ENCODE measurements around the gene BEND6. TPM values are rescaled to one million over a fixed set of nuclear protein-coding genes. Genes with fewer than 3 reads are reported as not detected.

The BEND6 gene
- total RNA-seq, 3 donors from 2014 or later = 0.33 to 1.0 (median 0.80) TPM

- no peak for DNase-seq (ENCODE audit: low spot score in 2 of 2)
- no peaks in the 10 kb centered on the region for H3K4me1 ChIP-seq
- no peak for TF ChIP-seq POLR2A (IDR thresholded peaks at IDR 0.05)
- no peak for TF ChIP-seq CTCF (IDR thresholded peaks at IDR 0.05)
- no peak for TF ChIP-seq POLR2AphosphoS5 (IDR thresholded peaks at IDR 0.05)
- no peaks in the 10 kb centered on the region for H3K36me3 ChIP-seq
- H3K4me3 ChIP-seq = no peak overlapping the region
- H3K9me3 ChIP-seq = no peaks in the 10 kb centered on the region
- no peak overlapping the region for H3K27ac ChIP-seq
- H3K27me3 ChIP-seq = no peaks in the 10 kb centered on the region
- intact Hi-C loops (cut with DNase I; ENCODE audit: low total_unique reads) = no loop called here
Observed at GRCh38 chr6:57063847-57064246, 108.9 kb downstream of the BEND6 start.

DNA sequence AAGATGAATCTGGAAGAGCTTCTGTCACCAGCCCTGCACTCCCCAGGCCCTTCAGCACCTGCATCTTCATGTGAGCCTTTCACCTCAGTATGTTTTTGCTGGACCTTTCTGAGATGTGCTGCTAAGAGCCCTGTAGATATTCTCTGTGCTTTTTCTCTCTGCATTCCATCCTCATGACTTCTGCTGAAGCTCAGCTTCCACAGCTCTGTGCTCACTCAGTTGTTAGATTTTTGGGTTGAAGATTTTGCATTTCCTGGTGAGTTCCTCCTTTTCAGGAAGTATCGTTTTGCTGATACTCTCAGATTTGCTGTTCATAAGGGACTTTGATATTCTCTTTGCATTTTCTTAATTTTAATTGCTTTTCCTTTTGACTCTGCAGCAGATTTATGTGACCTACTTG, 109.9 kb downstream of the BEND6 start:
- Histone ChIP-seq H3K4me3 (no peak overlapping the region), H3K36me3 (no peaks in the 10 kb centered on the region), H3K4me1 (no peaks in the 10 kb centered on the region), H3K27me3 (no peaks in the 10 kb centered on the region), H3K27ac (no peak overlapping the region), H3K9me3 (no peaks in the 10 kb centered on the region)
- DNase-seq (ENCODE audit: low spot score in 2 of 2) = no peak
- intact Hi-C loops (cut with DNase I; ENCODE audit: low total_unique reads) = no loop called here
- TF ChIP-seq CTCF (IDR thresholded peaks at IDR 0.05) = no peak
- TF ChIP-seq POLR2A (IDR thresholded peaks at IDR 0.05) = no peak
- no peak for TF ChIP-seq POLR2AphosphoS5 (IDR thresholded peaks at IDR 0.05)

DNA sequence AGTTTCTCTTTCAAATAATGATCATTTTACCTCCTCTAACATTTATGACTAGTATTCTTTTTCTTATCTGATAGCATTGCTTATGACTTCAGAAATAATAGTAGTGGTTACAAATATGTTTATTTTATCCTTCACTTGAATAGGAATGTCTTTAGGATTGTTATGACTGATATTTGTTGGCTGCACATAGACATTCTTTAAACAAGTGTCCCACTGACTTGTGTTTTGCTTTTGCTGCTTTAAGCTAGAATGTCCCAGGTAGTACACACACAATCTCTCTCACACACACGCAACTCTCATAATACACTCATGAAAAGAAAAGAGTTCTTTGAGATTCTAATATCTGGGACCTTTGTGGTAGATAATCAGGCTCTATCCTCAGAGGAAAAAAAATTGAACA, 113.2 kb downstream of the BEND6 start:
- no peak for DNase-seq (ENCODE audit: low spot score in 2 of 2)
- no peak for TF ChIP-seq POLR2A (IDR thresholded peaks at IDR 0.05)
- no peak for TF ChIP-seq POLR2AphosphoS5 (IDR thresholded peaks at IDR 0.05)
- no peak for TF ChIP-seq CTCF (IDR thresholded peaks at IDR 0.05)
- Histone ChIP-seq H3K4me1 (no peaks in the 10 kb centered on the region), H3K36me3 (no peaks in the 10 kb centered on the region), H3K4me3 (no peak overlapping the region), H3K27ac (no peak overlapping the region), H3K27me3 (no peaks in the 10 kb centered on the region), H3K9me3 (no peaks in the 10 kb centered on the region)
- intact Hi-C loops (cut with DNase I; ENCODE audit: low total_unique reads) = no loop called here

DNA sequence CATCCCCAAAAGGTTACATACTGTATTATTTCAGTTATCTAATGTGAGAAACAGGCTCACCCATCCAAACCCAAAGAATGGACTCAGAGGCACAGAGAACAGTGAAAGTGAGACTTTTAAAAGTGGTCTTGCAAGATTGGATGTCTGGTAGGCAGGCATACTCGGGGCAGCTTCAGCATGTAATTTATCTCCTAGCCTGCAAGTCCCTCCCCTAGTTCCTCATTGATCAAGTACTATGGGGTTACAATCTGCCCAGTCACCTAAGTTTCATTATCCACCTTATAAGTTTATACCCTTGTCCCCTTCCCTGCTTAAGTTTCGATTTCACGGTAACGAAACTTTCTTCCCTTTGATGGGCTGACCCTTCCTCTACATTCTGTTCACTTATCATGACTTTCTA, 114.3 kb downstream of the BEND6 start:
- H3K9me3 ChIP-seq = no peaks in the 10 kb centered on the region
- no peaks in the 10 kb centered on the region for H3K36me3 ChIP-seq
- DNase-seq (ENCODE audit: low spot score in 2 of 2) = no peak
- intact Hi-C loops (cut with DNase I; ENCODE audit: low total_unique reads) = no loop called here
- no peak overlapping the region for H3K4me3 ChIP-seq
- no peaks in the 10 kb centered on the region for H3K4me1 ChIP-seq
- no peak overlapping the region for H3K27ac ChIP-seq
- no peak for TF ChIP-seq POLR2A (IDR thresholded peaks at IDR 0.05)
- H3K27me3 ChIP-seq = no peaks in the 10 kb centered on the region

DNA sequence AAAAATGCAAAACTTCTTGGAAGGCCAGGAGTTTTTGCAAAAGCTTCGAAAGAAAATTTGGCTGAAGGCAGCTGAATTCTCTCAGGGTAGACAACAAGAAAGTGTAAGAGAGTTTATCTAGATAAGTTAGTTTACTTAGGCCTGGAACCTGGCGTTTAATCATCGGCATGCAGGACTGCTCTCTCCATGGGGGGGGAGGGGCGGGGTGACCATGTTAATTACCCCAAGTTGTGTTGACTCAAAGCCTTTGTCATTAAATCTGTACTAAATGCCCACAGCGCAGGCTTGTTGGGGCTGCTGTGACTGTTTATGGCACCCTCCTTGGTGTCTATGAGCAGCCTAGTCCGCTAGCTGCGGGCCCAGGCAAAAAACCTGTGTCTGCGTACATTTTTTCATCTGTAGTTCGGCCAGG, 115.0 kb downstream of the BEND6 start:
- no peak for DNase-seq (ENCODE audit: low spot score in 2 of 2)
- no peaks in the 10 kb centered on the region for H3K27me3 ChIP-seq
- no peak for TF ChIP-seq POLR2A (IDR thresholded peaks at IDR 0.05)
- no peak for TF ChIP-seq POLR2AphosphoS5 (IDR thresholded peaks at IDR 0.05)
- TF ChIP-seq CTCF (IDR thresholded peaks at IDR 0.05) = no peak
- intact Hi-C loops (cut with DNase I; ENCODE audit: low total_unique reads) = no loop called here
- H3K36me3 ChIP-seq = no peaks in the 10 kb centered on the region
- H3K9me3 ChIP-seq = no peaks in the 10 kb centered on the region
- no peak overlapping the region for H3K27ac ChIP-seq
- no peak overlapping the region for H3K4me3 ChIP-seq
- no peaks in the 10 kb centered on the region for H3K4me1 ChIP-seq

DNA sequence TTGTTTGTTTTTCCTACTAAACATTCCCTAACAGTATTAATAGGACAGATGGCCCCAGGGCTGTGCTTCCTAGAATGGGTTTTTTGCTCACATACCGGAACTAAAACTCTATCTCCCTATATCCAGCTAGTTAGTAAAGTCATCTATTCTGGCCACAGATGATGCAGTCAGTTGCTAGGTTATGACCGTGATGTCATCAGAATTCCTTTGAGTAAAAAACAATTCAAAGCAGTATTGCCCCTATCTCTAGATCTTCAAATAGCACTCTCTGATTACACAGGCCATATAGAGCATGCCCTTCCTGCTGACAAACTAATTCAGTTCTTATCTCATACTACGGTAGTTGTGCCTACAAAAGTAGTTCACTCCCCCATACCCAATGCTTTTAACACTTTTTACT, 117.2 kb downstream of the BEND6 start:
- Histone ChIP-seq H3K4me3 (no peak overlapping the region), H3K9me3 (no peaks in the 10 kb centered on the region), H3K36me3 (no peaks in the 10 kb centered on the region), H3K27ac (no peak overlapping the region), H3K27me3 (no peaks in the 10 kb centered on the region), H3K4me1 (no peaks in the 10 kb centered on the region)
- intact Hi-C loops (cut with DNase I; ENCODE audit: low total_unique reads) = no loop called here
- TF ChIP-seq POLR2A (IDR thresholded peaks at IDR 0.05) (no peak), POLR2AphosphoS5 (IDR thresholded peaks at IDR 0.05) (no peak), CTCF (IDR thresholded peaks at IDR 0.05) (no peak)
- DNase-seq (ENCODE audit: low spot score in 2 of 2) = no peak
